GM21576 (cell line): ENCODE data around the gene CRTAC1.

Source experiments
- ATAC-seq: cut with Tn5 transposase; IDR thresholded peaks from one replicate; pipeline ENCODE4 v1.9.1; 2021; ENCODE audit warnings: mild to moderate bottlenecking, moderate library complexity; ENCODE audit not compliant: unreplicated experiment

CRTAC1 gene

DNA sequence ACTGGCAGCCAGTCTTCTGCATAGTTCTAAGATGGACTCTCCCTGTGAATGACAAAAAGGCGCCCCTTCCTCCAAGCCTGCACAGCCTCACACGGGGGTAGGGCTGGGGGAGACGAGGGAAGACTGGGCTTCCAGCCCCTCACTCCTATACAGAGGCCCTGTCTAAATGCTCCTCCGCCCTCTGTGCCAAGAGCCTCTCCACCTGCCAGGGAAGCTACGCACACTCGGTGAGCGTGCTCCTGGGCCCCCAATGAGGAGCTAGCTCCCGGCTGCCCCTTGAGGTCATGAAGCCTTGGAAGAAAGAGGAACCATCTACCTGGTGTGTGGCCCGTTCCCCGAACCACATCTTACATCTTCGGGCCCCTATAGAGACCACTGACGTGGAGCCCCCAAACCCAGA is 54.8 kb downstream of the CRTAC1 start:
- ATAC-seq = no peak

GRCh38 chr10:97974526-97975525 is 55.6 kb downstream of the CRTAC1 start:
- ATAC-seq = no peak

- ATAC-seq = no peak
Measured at GRCh38 chr10:97974100-97974499, 56.3 kb downstream of the CRTAC1 start.

DNA sequence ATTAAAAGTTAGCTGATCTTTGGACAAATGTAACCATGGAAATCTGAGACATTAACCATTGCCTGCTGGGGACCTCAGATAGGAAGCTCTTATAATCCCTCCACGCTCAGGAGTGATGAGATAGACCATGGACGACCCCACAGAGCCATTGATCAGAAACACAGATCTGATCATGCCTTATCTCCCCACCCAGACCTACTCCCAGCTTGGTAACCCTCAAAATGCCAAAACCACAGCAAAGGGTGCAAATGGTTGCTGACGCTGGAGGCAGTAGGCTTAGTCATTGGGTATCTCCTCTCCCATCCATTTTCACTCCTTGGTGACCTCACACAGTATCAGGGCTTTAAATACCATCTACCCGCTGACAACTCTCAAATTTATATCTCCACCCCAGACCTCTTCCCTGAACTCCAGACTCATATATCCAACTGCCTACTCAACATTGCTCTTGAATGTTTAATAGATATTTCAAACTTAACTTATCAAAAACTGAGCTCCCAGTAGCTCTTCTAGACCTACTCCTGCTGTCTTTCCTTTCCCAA is 60.8 kb downstream of the CRTAC1 start:
- no peak for ATAC-seq

DNA sequence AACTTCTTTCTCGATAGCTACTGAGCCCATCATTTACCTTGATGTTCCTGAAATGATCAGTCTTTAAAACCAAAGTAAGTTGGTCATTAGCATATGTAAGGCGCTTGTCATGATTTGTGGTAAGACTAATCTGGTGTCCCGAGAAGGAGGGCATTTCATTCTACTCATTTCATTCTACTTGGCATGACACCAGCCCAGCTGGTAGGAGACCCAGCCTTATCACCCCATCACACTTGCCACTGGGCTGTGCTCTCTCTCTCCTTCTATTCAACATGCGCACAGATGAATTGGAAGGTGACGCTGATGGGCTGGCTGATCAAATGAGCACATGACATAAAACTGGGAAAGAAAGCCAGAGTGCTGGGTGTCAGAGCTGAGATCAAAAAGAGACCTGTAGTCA is 65.7 kb downstream of the CRTAC1 start:
- no peak for ATAC-seq

DNA sequence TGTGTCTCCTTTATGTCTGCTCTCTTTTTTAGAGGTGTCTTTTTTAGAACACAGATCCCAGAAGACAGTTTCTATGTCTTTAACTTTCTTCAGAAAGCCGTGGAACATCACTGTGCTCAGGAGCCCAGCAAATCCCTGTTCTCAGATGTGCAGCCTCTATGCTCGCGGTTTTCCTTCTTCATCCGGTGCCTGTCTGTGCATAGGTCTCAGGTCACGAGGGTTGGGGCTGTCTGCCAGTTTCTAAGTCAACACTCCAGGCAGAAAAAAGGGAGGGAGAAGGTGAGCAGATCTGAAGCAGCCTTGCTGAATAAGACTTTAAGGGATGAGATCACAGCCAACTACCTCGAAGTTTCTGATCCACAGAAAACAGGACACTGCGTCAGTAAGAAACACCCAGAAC is 68.5 kb downstream of the CRTAC1 start:
- no peak for ATAC-seq

DNA sequence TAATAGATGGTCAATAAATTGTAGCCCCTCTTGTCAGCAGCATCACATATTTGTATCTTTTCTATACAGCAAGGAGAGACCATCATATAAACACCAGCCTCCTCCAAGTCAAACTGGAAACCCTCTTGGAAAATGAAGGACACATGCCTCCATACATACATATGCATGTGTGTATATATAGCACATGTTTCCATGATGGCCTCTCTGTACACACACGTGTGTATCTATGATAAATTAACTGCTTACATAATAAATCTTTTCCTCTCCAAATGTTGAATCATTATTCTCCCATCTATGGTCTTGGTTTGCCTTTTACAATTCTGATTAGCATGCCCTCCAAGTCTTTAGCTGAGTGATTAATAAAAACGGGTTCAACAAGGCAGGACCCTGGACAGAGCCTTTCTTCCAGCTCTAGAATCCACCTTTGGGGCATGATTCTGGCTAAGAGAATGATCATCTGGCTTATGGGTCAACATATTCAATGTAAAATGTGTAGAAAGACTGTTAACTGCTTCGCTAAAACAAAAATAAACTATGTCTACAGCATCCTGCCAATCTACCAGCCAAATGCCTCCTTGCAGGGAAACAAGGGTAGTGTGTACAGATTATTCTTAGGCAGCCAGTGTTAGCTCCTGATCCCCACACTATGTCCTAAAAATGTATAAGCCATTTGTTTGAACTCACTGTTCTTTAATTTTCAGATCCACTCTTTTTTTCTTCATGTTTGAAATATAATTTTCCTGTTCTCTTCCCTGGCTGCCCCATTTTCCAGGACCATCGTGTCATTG is 70.0 kb downstream of the CRTAC1 start:
- no peak for ATAC-seq

GRCh38 chr10:97949462-97949861 is 81.0 kb downstream of the CRTAC1 start:
- ATAC-seq = no peak

DNA sequence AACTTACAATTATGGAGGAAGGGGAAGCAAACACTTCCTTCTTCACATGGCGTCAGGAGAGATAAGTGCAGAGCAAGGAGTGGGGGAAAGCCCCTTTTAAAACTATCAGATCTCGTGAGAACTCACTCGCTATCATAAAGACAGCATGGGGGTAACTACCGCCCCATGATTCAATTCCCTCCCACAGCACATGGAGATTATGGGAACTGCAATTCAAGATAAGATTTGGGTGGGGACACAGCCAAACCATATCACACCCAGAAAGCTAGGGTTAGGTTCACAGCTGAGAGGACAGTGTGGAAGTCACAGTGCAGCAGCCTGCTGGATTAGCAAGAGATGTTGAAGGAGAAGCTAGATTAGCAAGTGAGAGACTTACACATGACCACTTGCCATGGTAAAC is 81.6 kb downstream of the CRTAC1 start:
- no peak for ATAC-seq

DNA sequence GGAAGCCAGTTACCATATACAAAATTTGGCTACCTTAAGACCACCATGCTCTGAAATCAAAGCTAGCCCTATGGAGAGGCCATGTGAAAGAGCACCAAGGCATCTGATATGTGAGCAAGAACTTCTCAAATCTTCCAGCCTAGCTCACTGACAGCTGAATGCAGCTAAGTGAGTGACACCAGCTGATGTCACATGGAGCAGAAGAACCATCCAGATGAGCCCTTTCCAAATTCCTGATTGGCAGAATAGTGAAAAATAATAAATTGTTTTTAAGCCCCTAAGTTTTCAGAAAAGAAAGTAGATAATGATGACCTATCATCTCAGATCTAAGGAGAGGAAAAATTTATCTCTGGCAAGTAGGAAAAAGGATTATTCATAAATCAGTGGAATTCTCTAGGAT is 85.6 kb downstream of the CRTAC1 start:
- ATAC-seq = no peak

- no peak for ATAC-seq
Measured at GRCh38 chr10:97943294-97943693, 87.1 kb downstream of the CRTAC1 start.

DNA sequence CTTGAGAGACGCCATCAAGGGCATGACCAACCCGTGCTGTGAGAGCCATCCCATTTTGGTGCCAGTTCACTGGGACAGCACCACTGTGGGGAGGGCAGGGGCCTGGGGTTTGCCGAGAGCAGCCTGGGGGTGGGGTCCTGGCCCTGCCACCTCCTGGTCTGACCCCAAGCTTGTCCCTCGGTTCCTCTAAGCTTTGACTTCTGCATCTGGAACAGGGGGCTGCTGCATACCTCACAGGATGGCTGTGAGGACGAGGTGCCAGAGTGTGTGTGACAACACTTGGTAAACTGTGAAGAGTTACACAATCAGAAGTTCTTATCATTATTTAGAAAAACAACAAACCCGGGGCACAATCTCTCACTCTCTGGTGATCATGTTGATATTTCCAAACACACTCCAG is 89.9 kb downstream of the CRTAC1 start:
- ATAC-seq = no peak

- no peak for ATAC-seq
Measured at GRCh38 chr10:97939446-97939990, 90.9 kb downstream of the CRTAC1 start.

- no peak for ATAC-seq
Measured at GRCh38 chr10:97937928-97938327, 92.5 kb downstream of the CRTAC1 start.

GRCh38 chr10:97937054-97937453 is 93.4 kb downstream of the CRTAC1 start:
- ATAC-seq = no peak

- ATAC-seq = no peak
Measured at GRCh38 chr10:97936126-97936525, 94.3 kb downstream of the CRTAC1 start.

- no peak for ATAC-seq
Measured at GRCh38 chr10:97932932-97933530, 97.4 kb downstream of the CRTAC1 start.

- no peak for ATAC-seq
Measured at GRCh38 chr10:97931041-97931440, 99.4 kb downstream of the CRTAC1 start.

DNA sequence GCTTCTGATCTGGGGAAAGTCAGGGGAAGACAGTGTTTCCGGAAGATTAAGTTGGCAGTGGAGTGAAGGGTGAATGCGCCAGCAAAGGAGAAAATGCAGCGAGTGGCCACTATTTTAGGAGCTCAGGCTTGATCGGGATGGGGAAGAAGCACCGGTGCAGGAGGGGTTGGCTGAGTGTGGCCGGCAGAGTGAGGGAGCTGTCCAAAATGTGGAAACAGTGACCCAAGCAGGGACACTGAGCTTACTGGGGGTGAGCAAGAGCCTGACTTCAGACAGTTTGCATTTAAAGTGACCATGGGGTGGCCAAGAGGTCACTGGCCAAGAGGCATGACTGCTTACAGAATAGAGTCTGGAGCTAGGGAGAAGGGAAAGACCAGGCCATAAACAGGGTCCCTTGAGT is 101.5 kb downstream of the CRTAC1 start:
- ATAC-seq = no peak

DNA sequence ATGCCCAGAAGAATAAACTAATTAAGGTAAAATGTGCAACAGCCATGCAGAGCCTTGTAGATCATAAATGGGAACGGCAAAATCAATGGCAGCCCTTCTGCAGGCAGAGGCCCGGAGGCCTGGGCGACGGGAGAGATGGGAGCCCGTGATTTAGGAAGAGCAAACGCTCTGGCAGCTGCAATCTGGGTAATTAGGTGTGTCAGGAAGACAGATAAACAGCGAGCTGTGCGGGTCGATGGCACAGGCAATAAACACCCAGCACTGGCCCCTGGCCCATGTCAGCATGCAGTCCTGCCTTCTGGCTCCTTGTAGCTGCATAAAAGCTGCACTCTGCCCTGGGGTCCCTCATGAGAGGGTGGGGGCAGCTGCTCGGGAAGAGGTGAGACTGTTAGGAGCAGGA is 102.8 kb downstream of the CRTAC1 start:
- ATAC-seq = no peak

DNA sequence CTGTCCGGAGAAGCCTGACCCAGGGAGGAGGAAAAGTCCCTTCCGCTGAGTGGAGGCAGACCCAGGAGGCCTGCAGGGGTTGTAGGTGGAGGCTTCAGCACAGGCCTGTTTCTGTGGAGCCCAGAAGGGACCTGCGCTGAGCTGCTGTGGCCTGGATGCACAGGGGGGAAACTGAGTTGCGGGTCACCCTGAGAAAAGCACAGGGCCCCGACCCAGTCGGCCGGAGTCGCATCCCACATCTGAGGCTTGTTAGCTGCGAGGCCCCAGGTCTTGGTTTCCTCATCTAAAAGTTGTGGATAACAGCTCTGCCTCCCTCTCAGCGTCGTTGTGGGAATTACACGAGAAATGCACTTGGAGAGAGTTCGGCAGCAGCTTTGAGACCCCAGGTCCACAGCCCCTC is 104.4 kb downstream of the CRTAC1 start:
- no peak for ATAC-seq
